GM19025 (cell line): Measurements from ENCODE around the gene HCFC2.
"Not testable (repeated sequence)": the region's sequence is repeated elsewhere in the genome, so short reads cannot be mapped to it uniquely, and the experiment has no call there.

ENCODE experiments used
- ATAC-seq: cut with Tn5 transposase; IDR thresholded peaks from one replicate; pipeline ENCODE4 v1.9.1; 2021; ENCODE audit warnings: mild to moderate bottlenecking, low read depth, moderate library complexity; ENCODE audit not compliant: unreplicated experiment

Gene HCFC2

DNA sequence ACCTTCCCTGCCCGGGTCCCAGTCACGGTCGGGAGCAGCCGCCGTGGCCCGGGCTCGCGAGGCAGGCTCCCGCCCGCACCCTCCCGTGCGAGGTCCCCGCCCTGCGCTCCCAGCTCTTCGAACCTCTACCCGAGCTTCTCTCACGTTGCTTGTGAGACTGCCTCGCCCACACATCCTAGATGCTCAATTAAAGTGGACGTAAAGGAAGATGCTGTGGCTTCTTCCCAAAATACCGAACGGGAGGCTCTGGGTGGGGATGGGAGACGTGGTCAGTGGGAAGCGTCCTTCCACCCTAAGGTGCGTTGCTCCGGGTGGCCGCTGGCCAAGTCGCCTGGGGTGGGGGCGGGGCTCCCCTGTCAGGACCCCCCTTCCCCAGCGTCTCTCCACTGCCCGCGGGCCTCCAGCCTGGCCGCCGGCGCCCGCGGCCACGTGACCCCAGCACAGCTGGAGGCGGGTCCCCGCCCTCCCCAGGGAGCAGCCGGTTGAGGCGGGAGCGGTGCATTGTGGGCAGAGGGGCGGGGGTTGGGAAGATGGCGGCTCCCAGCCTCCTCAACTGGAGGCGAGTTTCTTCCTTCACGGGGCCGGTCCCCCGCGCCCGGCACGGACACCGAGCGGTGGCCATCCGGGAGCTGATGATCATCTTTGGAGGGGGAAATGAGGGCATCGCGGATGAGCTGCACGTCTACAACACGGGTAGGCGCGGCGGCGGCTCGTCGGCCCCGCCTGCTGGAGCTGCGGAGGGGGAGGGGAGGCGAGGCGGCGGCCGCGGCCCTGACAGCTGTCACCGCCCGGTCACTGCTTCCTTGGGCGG is at the start of gene HCFC2:
HCFC2 (plus strand) TSS at position 501 of the 811 bp plus-strand sequence; CDS start at position 531, 30 bp downstream.
- peak; percentile 89 for ATAC-seq

GRCh38 chr12:104021862-104022261 is 42.5 kb upstream of the HCFC2 start:
- not testable (repeated sequence) for ATAC-seq

GRCh38 chr12:104022786-104023185 is 41.5 kb upstream of the HCFC2 start:
- ATAC-seq: no peak

GRCh38 chr12:104023710-104024109 is 40.6 kb upstream of the HCFC2 start:
- ATAC-seq: no peak

- no peak for ATAC-seq
Observed at GRCh38 chr12:104024348-104024747, 40.0 kb upstream of the HCFC2 start.

DNA sequence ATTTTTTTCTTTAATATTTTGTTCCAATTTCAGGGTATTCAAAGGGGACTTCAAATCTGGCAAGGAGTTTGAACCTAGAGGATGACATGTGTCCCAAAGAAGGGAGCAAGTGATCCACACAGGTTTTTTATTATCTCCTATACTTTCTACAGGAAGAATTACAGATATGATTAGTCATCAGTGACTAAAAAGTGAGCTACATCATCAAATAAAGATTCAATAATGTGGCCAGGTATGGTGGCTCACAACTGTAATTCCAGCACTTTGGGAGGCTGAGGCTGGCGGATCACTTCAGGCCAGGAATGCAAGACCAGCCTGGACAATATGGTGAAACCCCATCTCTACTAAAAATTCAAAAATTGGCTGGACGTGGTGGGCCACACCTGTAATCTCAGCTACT is 38.6 kb upstream of the HCFC2 start:
- no peak for ATAC-seq

DNA sequence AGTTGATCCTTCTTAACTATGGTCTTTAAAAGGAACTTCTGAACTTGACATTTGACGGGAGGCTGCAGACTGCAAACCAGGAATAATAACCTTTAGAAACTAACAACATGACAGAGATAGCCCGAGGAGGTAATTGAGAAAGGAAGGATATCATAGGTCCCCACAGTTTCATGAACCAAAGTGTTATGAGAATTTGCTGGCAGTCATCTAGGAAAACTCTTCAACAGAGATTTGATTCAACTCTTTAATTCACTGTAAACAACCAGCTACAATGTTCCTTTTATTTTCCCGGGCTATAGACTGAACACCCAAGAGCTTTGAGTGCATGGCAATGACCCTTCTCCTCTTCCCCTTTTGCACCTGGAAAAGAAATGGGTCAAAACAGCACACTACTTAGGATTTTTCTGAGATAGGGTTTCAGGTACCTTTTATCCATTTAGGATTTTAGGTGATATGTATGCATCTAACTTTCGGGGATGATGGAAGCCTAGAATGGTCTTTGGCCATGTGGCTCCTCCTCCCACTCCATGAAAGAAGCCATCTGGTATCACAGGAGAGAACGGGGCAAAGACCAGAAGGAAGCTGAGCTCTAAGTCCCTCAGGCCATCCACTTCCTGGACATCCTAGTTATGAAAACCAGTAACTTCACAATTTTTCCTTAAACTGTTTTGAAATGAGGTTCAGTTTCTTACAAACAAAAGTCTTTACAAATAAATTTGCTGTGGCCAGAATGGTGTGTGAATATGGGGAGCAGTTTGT is 37.3 kb upstream of the HCFC2 start:
- no peak for ATAC-seq

GRCh38 chr12:104030596-104030995 is 33.7 kb upstream of the HCFC2 start:
- ATAC-seq: not testable (repeated sequence)

DNA sequence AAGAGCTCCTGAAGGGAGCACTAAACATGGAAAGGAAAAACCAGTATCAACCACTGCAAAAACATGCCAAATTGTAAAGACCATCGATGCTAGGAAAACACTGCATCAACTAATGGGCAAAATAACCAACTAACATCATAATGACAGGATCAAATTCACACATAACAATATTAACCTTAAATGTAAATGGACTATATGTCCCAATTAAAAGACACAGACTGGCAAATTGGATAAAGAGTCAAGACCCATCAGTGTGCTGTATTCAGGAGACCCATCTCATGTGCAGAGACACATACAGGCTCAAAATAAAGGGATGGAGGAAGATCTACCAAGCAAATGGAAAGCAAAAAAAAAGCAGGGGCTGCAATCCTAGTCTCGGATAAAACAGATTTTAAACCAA is 28.2 kb upstream of the HCFC2 start:
- not testable (repeated sequence) for ATAC-seq

DNA sequence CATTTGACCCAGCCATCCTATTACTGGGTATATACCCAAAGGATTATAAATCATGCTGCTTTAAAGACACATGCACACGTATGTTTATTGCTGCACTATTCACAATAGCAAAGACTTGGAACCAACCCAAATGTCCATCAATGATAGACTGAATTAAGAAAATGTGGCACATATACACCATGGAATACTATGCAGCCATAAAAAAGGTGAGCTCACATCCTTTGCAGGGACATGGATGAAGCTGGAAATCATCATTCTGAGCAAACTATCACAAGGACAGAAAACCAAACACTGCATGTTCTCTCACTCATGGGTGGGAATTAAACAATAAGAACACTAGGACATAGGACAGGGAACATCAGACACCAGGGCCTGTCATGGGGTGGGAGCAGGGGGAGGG is 24.6 kb upstream of the HCFC2 start:
- ATAC-seq: not testable (repeated sequence)

- ATAC-seq: no peak
Observed at GRCh38 chr12:104042580-104042979, 21.8 kb upstream of the HCFC2 start.

GRCh38 chr12:104044158-104044557 is 20.2 kb upstream of the HCFC2 start:
- ATAC-seq: no peak

GRCh38 chr12:104046306-104046705 is 18.0 kb upstream of the HCFC2 start:
- ATAC-seq: no peak

GRCh38 chr12:104048162-104048561 is 16.2 kb upstream of the HCFC2 start:
- ATAC-seq: no peak

GRCh38 chr12:104048811-104049210 is 15.5 kb upstream of the HCFC2 start:
- no peak for ATAC-seq

DNA sequence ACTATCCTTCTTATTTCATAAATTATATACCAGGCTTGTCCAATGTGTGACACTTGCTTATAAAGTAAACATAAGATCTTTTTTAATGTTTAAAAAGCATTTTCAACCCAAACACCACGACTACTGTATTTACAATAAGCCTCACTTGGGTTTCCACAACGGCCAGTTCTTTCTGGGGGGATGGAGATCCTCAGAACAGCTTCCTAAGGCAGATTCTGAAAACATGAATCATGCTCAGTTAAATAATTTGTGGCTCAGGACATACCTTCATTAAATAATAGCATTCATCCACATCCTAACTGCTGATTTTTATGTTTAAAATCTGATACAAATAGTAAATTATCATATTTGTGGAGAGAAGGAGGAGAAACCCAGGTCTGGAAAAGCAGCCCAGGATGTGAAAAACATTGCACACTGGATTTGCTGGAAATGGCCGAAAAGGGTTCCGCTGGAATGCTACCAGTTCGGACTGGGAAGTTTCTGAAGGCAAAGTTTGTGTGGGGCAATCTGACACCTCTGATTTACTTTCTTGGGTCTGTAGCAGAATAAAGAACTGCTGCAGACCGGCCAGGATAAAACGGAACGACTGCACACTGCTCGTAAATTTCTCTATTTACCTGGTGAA is 14.9 kb upstream of the HCFC2 start:
- no peak for ATAC-seq

DNA sequence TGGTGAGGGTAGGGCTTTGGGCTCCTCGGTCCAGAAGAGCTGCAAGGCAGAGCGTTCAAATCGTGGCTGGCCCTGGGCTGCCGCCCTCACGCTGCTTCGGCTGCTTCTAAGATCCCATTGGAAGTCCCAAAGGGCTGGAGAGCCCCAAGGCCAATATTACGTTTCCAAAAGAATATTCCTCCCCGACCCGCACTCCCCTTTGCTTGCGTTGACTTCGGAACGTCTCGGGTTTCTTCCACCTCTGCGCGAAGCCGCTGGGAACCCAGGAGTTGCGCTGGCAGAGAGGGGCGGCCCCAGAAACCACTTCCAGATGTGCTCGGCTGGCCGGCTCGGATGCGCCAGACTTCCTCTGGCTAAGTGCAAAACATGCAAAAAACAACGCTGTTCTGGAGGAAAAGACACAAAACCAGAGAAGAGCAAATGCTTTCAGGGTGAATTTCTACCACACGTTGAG is 14.4 kb upstream of the HCFC2 start, which contains the start of gene GLT8D2:
GLT8D2 (minus strand) TSS at position 285 of the 454 bp plus-strand sequence. CDS start 30,539 bp downstream, outside the sequence.
- ATAC-seq: no peak

DNA sequence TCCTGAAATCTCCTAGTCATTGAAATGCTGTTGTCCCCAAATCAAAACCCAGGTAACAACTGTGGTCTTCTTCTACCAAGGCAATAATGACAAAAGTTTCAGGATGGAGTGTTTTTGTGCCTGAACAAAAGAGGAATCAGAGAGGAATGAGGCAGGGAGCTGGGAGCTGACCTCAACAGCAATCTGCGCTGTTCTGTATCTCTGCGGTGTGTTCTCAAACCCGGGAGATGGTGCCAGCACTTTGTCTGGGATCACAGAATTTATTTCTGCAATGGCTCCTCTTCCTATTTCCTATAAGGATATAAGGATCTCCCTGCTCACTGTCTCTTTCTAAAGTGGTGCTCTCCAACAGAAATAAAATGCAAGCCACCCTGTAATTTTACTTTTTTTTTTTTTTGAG is 13.9 kb upstream of the HCFC2 start:
- ATAC-seq: no peak

DNA sequence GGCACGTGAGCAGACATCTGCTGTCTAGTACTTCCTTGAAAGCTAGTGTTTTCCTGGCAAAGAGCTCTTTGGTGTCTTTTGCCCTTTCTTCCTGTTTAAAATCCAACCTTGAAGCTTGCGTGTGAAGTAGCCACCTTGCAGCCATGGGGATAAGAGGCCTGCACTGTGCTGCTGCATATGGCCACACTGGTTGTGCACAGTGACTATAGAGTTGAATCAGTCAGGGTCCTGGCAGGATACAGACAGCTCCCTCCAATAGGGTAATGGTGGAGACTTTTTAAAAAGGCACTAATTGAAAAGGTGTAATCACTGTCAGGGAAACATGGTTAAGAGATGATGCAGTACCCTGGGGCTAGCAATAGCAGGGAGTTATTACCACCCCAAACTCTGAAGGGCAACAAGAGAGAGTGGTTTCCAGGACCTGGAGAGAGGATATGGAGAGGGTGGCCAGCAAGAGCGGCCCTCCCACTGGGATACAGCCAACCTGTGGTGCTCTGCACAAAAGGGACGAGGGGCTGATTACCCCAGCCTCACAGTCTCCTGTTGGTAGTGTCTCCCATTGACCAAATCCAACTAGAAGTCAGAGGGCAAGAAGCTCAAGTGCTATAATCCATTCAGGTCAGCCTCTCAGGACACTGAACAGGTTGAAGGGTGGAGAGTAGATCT is 9.5 kb upstream of the HCFC2 start:
- no peak for ATAC-seq

GRCh38 chr12:104055686-104056388 is 8.5 kb upstream of the HCFC2 start:
- ATAC-seq: no peak
